Colonic mucosa (tissue), 4 donors: ENCODE data around the gene EFNA2. TPM values are rescaled to one million over a fixed set of nuclear protein-coding genes. Genes with fewer than 3 reads are reported as not detected.

Experiments
- DNase-seq: peaks from one replicate; pipeline ENCODE4 v3.0.0-alpha.2; 2020
- H3K27ac ChIP-seq: fragments of 200-600 bp; one replicate; pipeline ENCODE4 v1.8.0; 2021
- H3K27me3 ChIP-seq: fragments of 200-600 bp; one replicate; pipeline ENCODE4 v1.8.0; 2021
- H3K36me3 ChIP-seq: fragments of 200-600 bp; one replicate; pipeline ENCODE4 v1.8.0; 2021
- H3K4me1 ChIP-seq: fragments of 200-600 bp; one replicate; pipeline ENCODE4 v1.8.0; 2021; ENCODE audit warnings: mild to moderate bottlenecking
- H3K4me3 ChIP-seq: fragments of 200-600 bp; one replicate; pipeline ENCODE4 v1.8.0; 2021
- H3K9ac ChIP-seq, 2 donors: one replicate each; pipeline ENCODE4 v1.7.0; 2013; ENCODE audit warnings: control low read depth in 2 of 2, low read depth in 2 of 2, low read length in 2 of 2
- H3K9me3 ChIP-seq: fragments of 200-600 bp; one replicate; pipeline ENCODE4 v1.8.0; 2021
- CTCF ChIP-seq: fragments of 200-600 bp; IDR thresholded peaks from one replicate; pipeline ENCODE4 v1.8.0; 2022; ENCODE audit warnings: antibody characterized with exemption, mild to moderate bottlenecking
- intact Hi-C: fragments of 100-400 bp; cut with DNase I; formaldehyde crosslinking; loops from one replicate; pipeline ENCODE4 v1.14.1; 2022
- total RNA-seq, 2 donors: library from RNA; stranded (reverse); fragmentation: NEBNext Ultra II Directional in 1 of 2; extraction: Animal tissue kit (Norgen Biotek cat#: 25700) in 1 of 2; gene quantifications; one replicate each; pipeline ENCODE4 v1.2.1, GENCODE V29; 2021
- donor health status: healthy.
- donor health status: DM: no; HTN: no; CAD: no.
- donor health status: DM: no; HTN: no; CAD: no.

Gene EFNA2
- total RNA-seq, 2 donors from 2014 or later = 72.8 to 86.1 TPM

- Histone ChIP-seq H3K9me3 (no peaks in the 10 kb centered on the region), H3K4me1 (peaks cover 52% of the 10 kb centered on the region), H3K27me3 (no peaks in the 10 kb centered on the region), H3K27ac (peak within 1 kb of the TSS; percentile 96), H3K36me3 (peaks cover 9% of the 10 kb centered on the region), H3K4me3 (peak within 1 kb of the TSS; percentile 71), H3K9ac (peak within 1 kb of the TSS; percentile 88 to 97)
- intact Hi-C loops = no loop called here
- no peak for TF ChIP-seq CTCF
- DNase-seq = peak; percentile 100
Measured at GRCh38 chr19:1269065-1269477, 16.6 kb upstream of the EFNA2 start, which contains the start of gene CIRBP. Gene CIRBP (plus strand): TSS chr19:1269332. CDS start chr19:1270934, 1,602 bp downstream.

- Histone ChIP-seq H3K9me3 (no peaks in the 10 kb centered on the region), H3K4me3 (peak overlapping the region; percentile 71), H3K27ac (peak overlapping the region; percentile 96), H3K27me3 (no peaks in the 10 kb centered on the region), H3K9ac (peak overlapping the region; percentile 88 to 97), H3K36me3 (peaks cover 10% of the 10 kb centered on the region), H3K4me1 (peaks cover 58% of the 10 kb centered on the region)
- DNase-seq = peak; percentile 91
- intact Hi-C loops = no loop called here
- TF ChIP-seq CTCF = no peak
Measured at GRCh38 chr19:1269478-1270212, 16.0 kb upstream of the EFNA2 start.

DNA sequence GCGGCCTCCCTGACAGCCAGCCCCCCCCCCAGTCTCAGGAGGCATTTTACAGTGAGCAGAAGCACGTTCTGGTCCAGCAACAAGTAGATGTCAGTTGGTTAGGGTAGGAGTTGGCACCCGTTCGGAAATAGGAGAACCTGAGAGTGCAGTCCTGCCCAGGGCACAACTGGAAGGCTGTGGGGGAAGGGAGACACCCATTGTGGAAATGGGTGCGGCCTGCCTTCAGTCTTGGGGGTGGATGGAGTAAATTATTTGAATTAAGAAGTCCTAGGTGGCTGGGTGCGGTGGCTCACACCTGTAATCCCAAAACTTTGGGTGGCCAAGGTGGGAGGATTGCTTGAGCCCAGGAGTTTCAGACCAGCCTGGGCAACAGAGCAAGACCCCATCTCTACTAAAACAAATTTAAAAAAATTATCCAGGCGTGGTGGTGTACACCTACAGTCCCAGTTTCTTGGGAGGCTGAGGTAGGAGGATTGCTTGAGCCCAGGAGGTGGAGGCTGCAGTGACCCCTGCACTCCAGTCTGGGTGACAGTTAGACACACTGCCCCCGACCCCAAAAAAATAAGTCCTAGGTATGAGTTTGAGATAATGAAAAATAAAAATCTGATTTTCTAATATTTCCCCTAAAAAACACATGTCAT lies 15.3 kb upstream of the EFNA2 start:
- H3K9ac ChIP-seq = peak overlapping the region; percentile 88 to 97
- intact Hi-C loops = no loop called here
- no peaks in the 10 kb centered on the region for H3K9me3 ChIP-seq
- peak overlapping the region; percentile 71 for H3K4me3 ChIP-seq
- no peak for TF ChIP-seq CTCF
- peak overlapping the region; percentile 96 for H3K27ac ChIP-seq
- H3K27me3 ChIP-seq = no peaks in the 10 kb centered on the region
- H3K36me3 ChIP-seq = peaks cover 10% of the 10 kb centered on the region
- peak; percentile 63 for DNase-seq
- peaks cover 63% of the 10 kb centered on the region for H3K4me1 ChIP-seq

GRCh38 chr19:1270854-1271527 lies 14.7 kb upstream of the EFNA2 start:
- intact Hi-C loops = no loop called here
- TF ChIP-seq CTCF = no peak
- DNase-seq = no peak
- no peak overlapping the region for H3K27ac ChIP-seq
- no peaks in the 10 kb centered on the region for H3K9me3 ChIP-seq
- peak overlapping the region; percentile 71 for H3K4me3 ChIP-seq
- H3K4me1 ChIP-seq = peaks cover 56% of the 10 kb centered on the region
- H3K27me3 ChIP-seq = no peaks in the 10 kb centered on the region
- H3K9ac ChIP-seq = peak overlapping the region; percentile 28 to 76
- peaks cover 10% of the 10 kb centered on the region for H3K36me3 ChIP-seq

GRCh38 chr19:1271528-1272422 lies 13.9 kb upstream of the EFNA2 start:
- intact Hi-C loops = no loop called here
- H3K9ac ChIP-seq = peak overlapping the region in 1 of 2 donors; percentile 76
- H3K27ac ChIP-seq = no peak overlapping the region

More at GRCh38 chr19:1271528-1272422, 13.9 kb upstream of the EFNA2 start:
- H3K36me3 ChIP-seq = peaks cover 10% of the 10 kb centered on the region
- no peak for DNase-seq
- peaks cover 61% of the 10 kb centered on the region for H3K4me1 ChIP-seq
- H3K9me3 ChIP-seq = no peaks in the 10 kb centered on the region
- H3K4me3 ChIP-seq = no peak overlapping the region
- no peak for TF ChIP-seq CTCF
- no peaks in the 10 kb centered on the region for H3K27me3 ChIP-seq
